Adrenal gland (tissue), 5 donors: ENCODE measurements around the gene CDKAL1.

ENCODE experiments used
- POLR2A ChIP-seq, 2 donors: fragments of 450-650 bp; IDR thresholded peaks; one replicate each; pipeline ENCODE4 v1.6.1; 2017; ENCODE audit warnings: antibody characterized with exemption in 2 of 2, mild to moderate bottlenecking in 2 of 2, moderate library complexity in 1 of 2
- TF ChIP-seq, protein P1 (sequence below), 6 experiments: fragments of 450-650 bp in 4 of 6; fragments of 200-600 bp in 2 of 6; sonication (generic) in 1 of 6; IDR thresholded peaks; 1 replicate in 5 of 6; 2 replicates in 1 of 6; pipeline versions ENCODE4 v1.5.1 to v1.8.0; 2016 to 2021; ENCODE audit warnings: antibody characterized with exemption in 6 of 6, mild to moderate bottlenecking in 2 of 6, moderate library complexity in 1 of 6
- donor health status: DM: no; HTN: no; CAD: no.

DNA sequence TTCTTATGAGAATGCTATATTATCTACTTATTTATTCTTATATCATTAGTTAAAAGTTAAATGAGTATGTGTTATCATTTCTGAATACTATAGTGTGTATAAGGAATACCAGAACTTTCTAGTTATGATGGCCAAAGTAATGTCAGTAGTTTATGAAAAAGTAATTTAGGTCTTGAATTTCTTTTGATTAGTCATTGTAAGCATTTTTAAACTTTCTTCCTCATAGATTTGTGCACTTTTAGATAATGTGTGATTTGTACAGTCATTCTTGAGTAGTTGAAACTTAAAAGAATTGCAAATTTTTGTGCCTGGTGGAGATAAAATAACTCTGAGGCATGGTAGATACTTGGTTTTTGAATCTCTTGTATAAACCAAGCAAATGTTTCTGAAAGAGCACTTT lies 311.3 kb downstream of the CDKAL1 start:
- TF ChIP-seq, protein P1, sequence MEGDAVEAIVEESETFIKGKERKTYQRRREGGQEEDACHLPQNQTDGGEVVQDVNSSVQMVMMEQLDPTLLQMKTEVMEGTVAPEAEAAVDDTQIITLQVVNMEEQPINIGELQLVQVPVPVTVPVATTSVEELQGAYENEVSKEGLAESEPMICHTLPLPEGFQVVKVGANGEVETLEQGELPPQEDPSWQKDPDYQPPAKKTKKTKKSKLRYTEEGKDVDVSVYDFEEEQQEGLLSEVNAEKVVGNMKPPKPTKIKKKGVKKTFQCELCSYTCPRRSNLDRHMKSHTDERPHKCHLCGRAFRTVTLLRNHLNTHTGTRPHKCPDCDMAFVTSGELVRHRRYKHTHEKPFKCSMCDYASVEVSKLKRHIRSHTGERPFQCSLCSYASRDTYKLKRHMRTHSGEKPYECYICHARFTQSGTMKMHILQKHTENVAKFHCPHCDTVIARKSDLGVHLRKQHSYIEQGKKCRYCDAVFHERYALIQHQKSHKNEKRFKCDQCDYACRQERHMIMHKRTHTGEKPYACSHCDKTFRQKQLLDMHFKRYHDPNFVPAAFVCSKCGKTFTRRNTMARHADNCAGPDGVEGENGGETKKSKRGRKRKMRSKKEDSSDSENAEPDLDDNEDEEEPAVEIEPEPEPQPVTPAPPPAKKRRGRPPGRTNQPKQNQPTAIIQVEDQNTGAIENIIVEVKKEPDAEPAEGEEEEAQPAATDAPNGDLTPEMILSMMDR (IDR thresholded peaks at IDR 0.05): no peak
- no peak for TF ChIP-seq POLR2A (IDR thresholded peaks at IDR 0.05)
